Type B pancreatic cell (in vitro differentiated cells): ENCODE data around the gene CDK8. TPM values are rescaled to one million over a fixed set of nuclear protein-coding genes. Genes with fewer than 3 reads are reported as not detected.

Experiments
- DNase-seq: peaks from one replicate; pipeline ENCODE4 v3.0.0; 2021; ENCODE audit warnings: mixed read lengths; ENCODE audit not compliant: unreplicated experiment; ENCODE audit errors: extremely low spot score
- H3K27ac Mint-ChIP-seq: 2 replicates; pipeline ENCODE4 v1.8.0; 2021; ENCODE audit warnings: mild to moderate bottlenecking, mixed read lengths
- H3K27me3 Mint-ChIP-seq: 2 replicates; pipeline ENCODE4 v1.8.0; 2021; ENCODE audit warnings: mixed read lengths
- H3K36me3 Mint-ChIP-seq: 2 replicates; pipeline ENCODE4 v1.8.0; 2021; ENCODE audit warnings: mixed read lengths
- H3K4me1 Mint-ChIP-seq: one replicate; pipeline ENCODE4 v1.8.0; 2021; ENCODE audit warnings: mixed read lengths; ENCODE audit not compliant: unreplicated experiment
- H3K4me3 Mint-ChIP-seq: 2 replicates; pipeline ENCODE4 v1.8.0; 2021; ENCODE audit warnings: mild to moderate bottlenecking, mixed read lengths
- H3K9me3 Mint-ChIP-seq: 2 replicates; pipeline ENCODE4 v1.8.0; 2021; ENCODE audit warnings: mixed read lengths
- long read RNA-seq: library from polyadenylated mRNA; unstranded; transcript quantifications from one replicate; pipeline ENCODE4 v2.0.0, GENCODE V29; 2020
- total RNA-seq: library from RNA; stranded (reverse); gene quantifications from 2 replicates; pipeline ENCODE4 v1.2.1, GENCODE V29; 2021; ENCODE audit warnings: low replicate concordance
- TF ChIP-seq, protein P1 (sequence below): fragments of 200-600 bp; sonication (generic); conservative IDR thresholded peaks from 2 replicates; pipeline ENCODE4 v1.5.0; 2021; ENCODE audit warnings: antibody characterized with exemption, mild to moderate bottlenecking

Gene CDK8
- 22.8 and 26.3 TPM in 2 replicates for total RNA-seq
- long read RNA-seq, partial matches to known transcripts: 9 of 11 reads
- long read RNA-seq, other reads (novel, unspliced or antisense): 0 of 11 reads

GRCh38 chr13:26253787-26254582, at the start of gene CDK8:
Gene CDK8 (plus strand): TSS chr13:26254129. CDS start chr13:26254642, 513 bp downstream.
- Mint-ChIP-seq H3K9me3 (no peaks in the 10 kb centered on the region), H3K4me1 (peaks cover 25% of the 10 kb centered on the region), H3K27me3 (peaks cover 6% of the 10 kb centered on the region), H3K36me3 (no peaks in the 10 kb centered on the region), H3K4me3 (peak within 1 kb of the TSS; percentile 98), H3K27ac (peak within 1 kb of the TSS; percentile 93)
- TF ChIP-seq, protein P1, sequence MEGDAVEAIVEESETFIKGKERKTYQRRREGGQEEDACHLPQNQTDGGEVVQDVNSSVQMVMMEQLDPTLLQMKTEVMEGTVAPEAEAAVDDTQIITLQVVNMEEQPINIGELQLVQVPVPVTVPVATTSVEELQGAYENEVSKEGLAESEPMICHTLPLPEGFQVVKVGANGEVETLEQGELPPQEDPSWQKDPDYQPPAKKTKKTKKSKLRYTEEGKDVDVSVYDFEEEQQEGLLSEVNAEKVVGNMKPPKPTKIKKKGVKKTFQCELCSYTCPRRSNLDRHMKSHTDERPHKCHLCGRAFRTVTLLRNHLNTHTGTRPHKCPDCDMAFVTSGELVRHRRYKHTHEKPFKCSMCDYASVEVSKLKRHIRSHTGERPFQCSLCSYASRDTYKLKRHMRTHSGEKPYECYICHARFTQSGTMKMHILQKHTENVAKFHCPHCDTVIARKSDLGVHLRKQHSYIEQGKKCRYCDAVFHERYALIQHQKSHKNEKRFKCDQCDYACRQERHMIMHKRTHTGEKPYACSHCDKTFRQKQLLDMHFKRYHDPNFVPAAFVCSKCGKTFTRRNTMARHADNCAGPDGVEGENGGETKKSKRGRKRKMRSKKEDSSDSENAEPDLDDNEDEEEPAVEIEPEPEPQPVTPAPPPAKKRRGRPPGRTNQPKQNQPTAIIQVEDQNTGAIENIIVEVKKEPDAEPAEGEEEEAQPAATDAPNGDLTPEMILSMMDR: no peak
- DNase-seq: peak; percentile 90

DNA sequence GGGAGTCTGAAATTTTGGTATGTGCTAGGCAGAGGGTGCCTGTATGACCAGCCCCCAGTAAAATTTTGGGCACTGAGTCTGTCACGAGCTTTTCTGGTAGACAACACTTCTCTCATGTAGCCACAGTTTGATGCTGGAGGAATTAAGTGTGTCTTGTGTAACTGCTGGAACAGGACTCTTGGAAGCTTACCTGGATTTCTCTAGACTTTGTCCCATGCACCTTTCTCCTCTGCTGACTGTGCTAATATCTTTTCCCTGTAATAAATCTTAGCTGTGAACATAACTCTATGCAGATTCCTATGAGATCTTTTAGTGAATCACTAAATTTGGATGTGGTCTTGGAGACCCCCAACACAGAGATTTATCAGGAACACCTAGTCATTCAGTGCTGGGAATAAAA, 45.6 kb upstream of the CDK8 start:
- Mint-ChIP-seq H3K4me1 (no peaks in the 10 kb centered on the region), H3K27me3 (no peaks in the 10 kb centered on the region), H3K4me3 (no peak overlapping the region), H3K27ac (no peak overlapping the region), H3K36me3 (peaks cover 9% of the 10 kb centered on the region), H3K9me3 (no peaks in the 10 kb centered on the region)
- TF ChIP-seq, protein P1: no peak
- DNase-seq: no peak

- TF ChIP-seq, protein P1: no peak
- Mint-ChIP-seq H3K9me3 (no peaks in the 10 kb centered on the region), H3K4me3 (no peak overlapping the region), H3K36me3 (peaks cover 37% of the 10 kb centered on the region), H3K27me3 (no peaks in the 10 kb centered on the region), H3K27ac (no peak overlapping the region), H3K4me1 (no peaks in the 10 kb centered on the region)
- no peak for DNase-seq
Observed at GRCh38 chr13:26213345-26213744, 40.6 kb upstream of the CDK8 start.

GRCh38 chr13:26213982-26214381, 39.9 kb upstream of the CDK8 start:
- TF ChIP-seq, protein P1: no peak
- H3K27me3 Mint-ChIP-seq: no peaks in the 10 kb centered on the region
- peaks cover 38% of the 10 kb centered on the region for H3K36me3 Mint-ChIP-seq
- no peak overlapping the region for H3K4me3 Mint-ChIP-seq
- no peak overlapping the region for H3K27ac Mint-ChIP-seq
- DNase-seq: no peak
- H3K9me3 Mint-ChIP-seq: no peaks in the 10 kb centered on the region
- no peaks in the 10 kb centered on the region for H3K4me1 Mint-ChIP-seq

- no peak overlapping the region for H3K27ac Mint-ChIP-seq
- TF ChIP-seq, protein P1: no peak
- no peaks in the 10 kb centered on the region for H3K27me3 Mint-ChIP-seq
- no peak overlapping the region for H3K4me3 Mint-ChIP-seq
- H3K36me3 Mint-ChIP-seq: peaks cover 40% of the 10 kb centered on the region
- DNase-seq: no peak
- H3K4me1 Mint-ChIP-seq: peaks cover 9% of the 10 kb centered on the region
- no peaks in the 10 kb centered on the region for H3K9me3 Mint-ChIP-seq
Observed at GRCh38 chr13:26216042-26216441, 37.9 kb upstream of the CDK8 start.
